CD4-positive, alpha-beta T cell treated with Interferon gamma for 1 hour (primary cell): Measurements from ENCODE around the gene ATP5MK.
"Not testable (repeated sequence)": the region's sequence is repeated elsewhere in the genome, so short reads cannot be mapped to it uniquely, and the experiment has no call there.

Source experiments
- DNase-seq: peaks from one replicate; pipeline ENCODE4 v3.0.0-alpha.2; 2020

Gene ATP5MK

DNA sequence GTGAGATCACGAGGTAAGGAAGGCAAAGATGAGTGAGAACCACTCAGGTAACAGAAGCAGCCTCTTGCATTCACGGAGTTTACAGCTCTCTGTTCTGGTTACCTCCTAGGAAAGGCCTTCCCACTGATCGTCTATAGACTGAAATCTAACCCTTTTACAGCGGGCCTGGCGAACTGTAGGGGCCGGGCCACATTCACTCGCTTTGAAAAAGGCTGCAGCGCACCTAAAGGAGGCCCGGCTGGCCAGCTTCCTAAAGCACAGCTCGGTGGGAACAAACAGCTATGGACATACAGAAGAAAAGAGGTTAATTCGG, 565 bp downstream of the ATP5MK start:
- no peak for DNase-seq

DNA sequence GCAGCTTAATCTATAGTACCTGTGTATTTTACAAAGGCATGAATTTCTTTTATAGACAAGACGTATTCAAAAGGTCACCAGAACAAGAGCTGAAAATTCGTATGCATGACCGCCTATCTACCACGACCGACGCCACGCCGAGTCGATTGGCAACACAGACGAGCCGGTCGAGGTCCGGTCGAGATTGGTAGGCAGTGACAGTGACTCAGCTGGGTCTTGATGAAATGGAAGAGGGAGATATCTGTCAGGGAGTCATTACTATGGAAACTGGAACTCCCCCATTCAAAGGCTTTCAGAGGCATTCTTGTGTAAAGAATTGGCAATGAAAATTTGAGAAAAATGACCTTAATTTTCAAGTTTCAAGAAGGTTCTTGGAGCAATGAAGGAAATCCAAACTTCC, 2.1 kb downstream of the ATP5MK start:
- DNase-seq, result no peak

DNA sequence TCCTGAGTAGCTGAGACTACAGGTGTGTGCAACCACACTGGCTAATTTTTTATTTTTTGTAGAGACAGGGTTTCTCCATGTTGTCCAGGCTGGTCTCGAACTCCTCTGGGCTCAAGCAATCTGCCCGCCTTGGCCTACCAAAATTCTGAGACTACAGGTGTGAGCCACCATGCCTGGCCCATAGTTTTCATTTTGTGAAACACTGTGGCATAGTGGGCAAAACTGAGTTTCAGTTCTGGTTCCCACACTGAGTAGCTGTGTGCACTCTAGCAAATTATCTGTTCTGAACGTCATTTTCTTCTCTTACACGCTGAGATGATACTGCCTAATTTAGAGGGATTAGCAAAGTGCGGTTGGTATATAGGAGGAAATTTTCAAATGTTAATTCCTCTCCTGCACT, 13.5 kb downstream of the ATP5MK start:
- no peak for DNase-seq

DNA sequence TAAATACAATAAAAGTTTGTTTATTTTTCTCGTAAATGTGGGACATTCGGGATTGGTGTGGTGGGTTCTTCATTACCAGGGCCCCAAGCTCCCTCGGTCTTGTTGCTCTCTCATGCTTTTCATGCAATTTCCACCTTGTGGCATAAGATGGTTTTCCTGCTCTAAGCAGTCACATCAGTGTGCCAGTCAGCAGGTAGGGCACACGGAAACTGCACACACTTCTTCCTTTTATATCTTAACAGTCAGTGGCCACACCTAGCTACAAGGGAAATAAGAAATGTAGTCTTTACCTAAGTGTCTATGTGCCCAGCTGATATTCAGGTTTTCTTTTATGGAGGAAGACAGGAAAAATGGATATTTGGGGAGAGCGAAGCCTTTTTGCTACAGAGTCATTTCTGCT, 22.0 kb downstream of the ATP5MK start:
- DNase-seq, result no peak

DNA sequence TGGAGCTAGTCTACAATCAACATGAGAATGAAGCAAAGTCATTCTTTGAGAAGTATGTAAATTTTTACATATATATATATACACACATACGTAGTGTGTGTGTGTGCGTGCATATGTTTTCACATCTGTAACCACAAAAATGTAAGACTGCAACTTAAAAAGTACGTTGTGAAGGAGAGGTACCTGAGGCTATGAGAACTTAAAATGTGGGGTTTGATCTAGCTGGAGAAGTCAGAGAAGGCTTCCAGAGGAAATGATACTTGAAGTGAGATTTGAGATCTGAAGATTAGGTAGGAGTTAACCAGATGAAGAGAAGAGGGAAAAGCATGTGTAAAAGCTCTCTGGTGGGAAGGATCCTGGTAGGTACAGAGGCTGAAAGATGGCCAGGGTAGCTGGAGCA, 22.7 kb downstream of the ATP5MK start:
- no peak for DNase-seq

DNA sequence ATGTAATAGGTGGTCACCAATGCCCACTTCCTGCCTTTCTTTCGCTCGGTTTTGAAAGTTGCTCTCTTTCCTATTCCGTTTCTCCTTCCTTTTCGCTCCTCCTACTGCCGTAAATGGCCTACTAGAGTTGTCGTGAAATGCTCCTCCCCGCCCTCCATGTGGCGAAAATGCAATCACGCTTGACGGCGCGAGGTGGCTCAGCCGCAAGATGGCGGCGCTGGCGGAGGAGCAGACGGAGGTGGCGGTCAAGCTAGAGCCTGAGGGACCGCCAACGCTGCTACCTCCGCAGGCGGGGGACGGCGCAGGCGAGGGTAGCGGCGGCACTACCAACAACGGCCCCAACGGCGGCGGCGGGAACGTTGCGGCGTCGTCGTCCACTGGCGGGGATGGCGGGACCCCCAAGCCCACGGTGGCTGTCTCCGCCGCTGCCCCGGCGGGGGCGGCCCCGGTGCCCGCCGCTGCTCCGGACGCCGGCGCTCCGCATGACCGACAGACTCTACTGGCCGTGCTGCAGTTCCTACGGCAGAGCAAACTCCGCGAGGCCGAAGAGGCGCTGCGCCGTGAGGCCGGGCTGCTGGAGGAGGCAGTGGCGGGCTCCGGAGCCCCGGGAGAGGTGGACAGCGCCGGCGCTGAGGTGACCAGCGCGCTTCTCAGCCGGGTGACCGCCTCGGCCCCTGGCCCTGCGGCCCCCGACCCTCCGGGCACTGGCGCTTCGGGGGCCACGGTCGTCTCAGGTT, 28.3 kb downstream of the ATP5MK start, which contains the start of gene TAF5:
TSS of gene TAF5 (plus strand) at position 195 of the 737 bp plus-strand sequence. CDS start at position 209, 14 bp downstream.
- DNase-seq, result peak; percentile 88

DNA sequence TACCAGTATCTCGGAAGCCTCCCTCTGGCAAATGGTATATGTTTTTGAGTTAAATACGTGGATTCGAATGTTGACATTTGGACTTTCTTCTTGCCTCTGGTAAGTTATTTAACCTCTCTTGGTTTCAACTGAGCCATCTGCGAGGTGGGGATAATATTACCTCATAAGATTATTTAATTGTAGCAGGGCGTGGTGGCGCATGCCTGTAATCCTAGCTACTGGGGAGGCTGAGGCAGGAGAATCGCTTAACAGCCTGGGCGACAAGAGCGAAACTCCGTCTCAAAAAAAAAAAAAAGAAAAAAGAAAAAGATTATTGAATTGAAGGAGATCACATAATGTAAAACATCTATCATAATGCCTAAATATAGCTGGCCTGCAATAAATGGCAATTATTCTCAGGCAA, 28.9 kb downstream of the ATP5MK start:
- no peak for DNase-seq

DNA sequence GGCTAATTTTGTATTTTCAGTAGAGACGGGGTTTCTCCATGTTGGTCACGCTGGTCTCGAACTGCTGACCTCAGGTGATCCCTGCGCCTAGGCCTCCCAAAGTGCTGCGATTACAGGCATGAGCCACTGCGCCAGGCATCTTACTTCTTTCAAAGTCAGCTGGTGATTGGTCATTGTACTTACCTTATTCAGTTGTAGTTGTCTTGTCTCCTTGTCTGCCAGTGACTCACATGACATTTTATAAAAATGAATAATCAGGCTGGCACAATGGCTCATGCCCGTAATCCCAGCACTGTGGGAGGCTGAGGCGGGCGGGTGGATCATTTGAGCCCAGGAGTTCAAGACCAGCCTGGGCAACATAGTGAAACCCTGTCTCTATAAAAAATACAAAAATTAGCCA, 35.5 kb downstream of the ATP5MK start:
- DNase-seq, result not testable (repeated sequence)

DNA sequence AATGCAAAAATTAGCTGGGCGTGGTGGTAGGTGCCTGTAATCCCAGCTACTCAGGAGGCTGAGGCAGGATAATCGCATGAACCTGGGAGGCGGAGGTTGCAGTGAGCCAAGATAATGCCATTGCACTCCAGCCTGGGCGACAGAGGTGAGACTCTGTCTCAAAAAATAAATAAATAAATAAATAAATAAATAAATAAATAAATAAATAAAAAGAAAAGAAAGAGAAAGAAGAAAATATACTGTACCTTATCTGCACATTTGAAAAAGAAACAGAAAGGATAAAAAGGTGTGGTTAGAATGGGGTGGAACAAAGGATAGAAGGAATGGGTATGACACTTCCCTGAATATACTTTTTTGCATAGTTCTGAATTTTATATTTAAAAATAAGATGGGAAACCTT, 36.8 kb downstream of the ATP5MK start:
- not testable (repeated sequence) for DNase-seq

DNA sequence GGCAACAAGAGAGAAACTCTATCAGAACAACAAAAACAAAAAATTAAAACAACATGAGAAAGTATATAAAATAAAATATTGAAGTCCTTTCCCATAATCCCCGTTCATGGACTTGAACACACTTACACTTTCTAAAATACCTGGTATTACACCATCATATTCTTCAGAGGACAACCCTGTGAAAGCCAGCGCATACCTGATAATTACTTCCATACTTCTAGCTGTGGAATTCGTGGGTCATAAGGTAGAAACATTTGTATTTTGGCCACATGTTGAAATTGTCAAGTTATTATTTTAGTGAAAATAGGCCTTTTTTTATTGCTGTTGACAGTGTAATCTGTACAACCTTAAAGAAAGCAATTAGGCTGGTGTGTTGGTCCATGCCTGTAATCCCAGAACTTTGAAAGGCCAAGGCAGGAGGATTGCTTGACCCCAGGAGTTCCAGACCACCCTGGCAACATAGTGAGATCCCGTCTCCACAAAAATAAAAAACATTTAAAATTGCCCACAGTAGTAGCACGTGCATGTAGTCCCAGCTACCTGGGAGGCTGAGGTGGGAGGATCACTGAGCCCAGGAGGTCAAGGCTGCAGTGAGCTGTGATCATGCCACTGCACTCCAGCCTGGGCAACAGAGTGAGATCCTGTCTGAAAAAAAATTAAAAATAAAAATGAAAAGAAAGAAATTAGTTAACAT, 40.2 kb downstream of the ATP5MK start:
- DNase-seq, result no peak

DNA sequence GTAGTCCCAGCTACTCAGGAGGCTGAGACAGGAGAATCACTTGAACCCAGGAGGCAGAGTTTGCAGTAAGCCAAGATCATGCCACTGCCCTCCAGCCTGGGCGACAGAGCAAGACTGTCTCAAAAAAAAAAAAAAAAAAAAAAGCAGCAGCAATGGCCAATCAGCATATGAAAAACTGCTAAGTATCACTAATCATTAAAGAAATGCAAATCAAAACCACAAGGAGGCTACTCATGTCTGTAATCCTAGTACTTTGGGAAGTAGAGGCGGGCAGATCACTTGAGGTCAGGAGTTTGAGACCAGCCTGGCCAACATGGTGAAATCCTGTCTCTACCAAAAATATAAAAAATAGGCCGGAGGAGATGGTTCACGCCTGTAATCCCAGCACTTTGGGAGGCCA, 41.7 kb downstream of the ATP5MK start:
- not testable (repeated sequence) for DNase-seq

DNA sequence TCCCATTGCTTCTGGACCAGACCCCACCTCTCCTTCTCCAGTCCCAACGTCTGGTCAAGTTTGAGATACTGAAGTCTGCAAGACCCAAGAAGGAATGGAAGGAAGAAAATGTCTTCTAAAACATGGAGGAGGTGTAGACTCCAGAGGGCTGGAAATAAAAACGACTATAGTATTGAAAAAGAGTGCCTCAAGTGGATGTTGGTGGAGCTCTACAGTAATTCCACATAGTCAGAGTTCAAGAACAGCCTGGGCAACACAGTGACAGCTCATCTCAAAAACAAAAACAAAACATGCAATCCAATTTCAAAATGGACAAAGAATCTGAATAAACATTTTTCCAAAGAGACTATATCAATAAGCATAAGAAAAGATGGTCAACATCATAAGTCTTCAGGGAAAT, 43.0 kb downstream of the ATP5MK start:
- no peak for DNase-seq

DNA sequence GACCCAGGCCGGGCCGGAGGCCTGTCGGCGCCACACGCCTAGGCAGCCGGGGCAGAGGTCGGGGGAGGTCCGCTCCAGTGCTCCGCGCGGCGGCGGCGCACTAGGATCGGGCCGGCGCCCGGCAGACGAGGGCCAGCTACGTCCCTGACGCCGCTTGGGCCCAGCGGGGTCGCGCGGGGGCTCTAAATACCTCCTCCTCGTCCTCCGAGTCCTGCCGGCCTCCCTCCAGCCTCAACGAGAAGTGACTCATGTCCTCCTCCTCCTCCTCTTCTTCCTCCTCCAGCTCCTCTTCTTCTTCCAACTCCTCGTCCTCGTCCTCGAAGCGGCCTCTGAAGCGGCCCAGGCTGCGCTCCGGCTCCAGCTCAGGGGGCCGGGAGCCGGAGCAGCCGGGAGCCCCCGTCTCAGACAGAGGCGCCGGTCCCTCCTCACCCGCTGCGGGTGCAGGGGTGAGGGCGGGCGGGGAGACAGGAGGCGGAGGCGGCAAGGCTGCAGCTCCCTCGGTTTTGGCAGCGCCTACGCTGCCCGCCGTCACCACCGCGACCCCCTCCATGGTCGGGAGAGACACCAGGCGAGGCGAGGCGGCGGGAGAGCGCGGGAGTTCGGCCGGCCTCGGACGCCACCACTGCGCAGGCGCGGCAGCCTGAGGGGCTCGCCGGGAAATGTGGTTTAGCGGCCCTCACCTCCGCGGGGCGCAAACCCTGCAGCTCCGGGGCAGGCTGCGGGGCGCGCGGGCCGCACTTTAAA, 45.6 kb downstream of the ATP5MK start, which contains the start of gene PCGF6:
TSS of gene PCGF6 (minus strand) at position 624 of the 744 bp plus-strand sequence. CDS start at position 550, 74 bp downstream.
- DNase-seq, result peak; percentile 68

DNA sequence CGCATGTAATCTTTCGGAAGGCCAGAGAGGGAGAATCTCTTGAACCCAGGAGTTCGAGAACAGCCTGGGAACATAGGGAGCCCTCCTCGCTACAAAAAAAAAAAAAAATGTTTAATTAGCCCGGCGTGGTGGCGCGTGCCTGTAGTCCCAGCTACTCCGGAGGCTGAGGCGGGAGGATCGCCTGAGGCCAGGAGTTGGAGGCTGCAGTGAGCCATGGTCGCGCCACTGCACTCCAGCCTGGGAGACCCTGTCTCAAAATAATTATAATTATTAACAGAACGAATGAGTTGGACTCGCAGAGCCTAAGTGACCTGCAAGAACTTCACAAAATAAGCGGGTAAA, 46.1 kb downstream of the ATP5MK start:
- DNase-seq, result no peak
